H1 (cell line): ENCODE data around the gene PTGES. TPM values are rescaled to one million over a fixed set of nuclear protein-coding genes. Genes with fewer than 3 reads are reported as not detected.

Source experiments
- CTCF ChIA-PET: fragments of 300-600 bp; sonication (Branson Sonifier 250); formaldehyde crosslinking; loops from one replicate; lab custom pipeline; 2021; ENCODE audit not compliant: partially characterized antibody; lab: Charles Lee
- POLR2A ChIA-PET: fragments of 300-600 bp; sonication (Branson Sonifier 250); formaldehyde crosslinking; loops from one replicate; lab custom pipeline; 2021; ENCODE audit warnings: inconsistent platforms; ENCODE audit not compliant: partially characterized antibody; lab: Charles Lee
- DNase-seq, 2 experiments: peaks; one replicate each; pipeline versions ENCODE4 v3.0.0 to v3.0.0-alpha.2; 2010 to 2022; ENCODE audit warnings: low spot score in 2 of 2, low read depth in 1 of 2, mixed read lengths in 1 of 2
- FAIRE-seq: peaks from 2 replicates; lab custom pipeline; 2011; peaks lifted over from hg19 to GRCh38; lab: Jason Lieb, UNC
- H2AFZ ChIP-seq: 2 replicates; pipeline ENCODE4 v1.8.1; 2012; ENCODE audit warnings: low read length, inconsistent platforms
- H2AK5ac ChIP-seq: 2 replicates; pipeline ENCODE4 v1.6.1; 2013; ENCODE audit warnings: low read depth, low read length
- H2BK120ac ChIP-seq: replicated peaks from 2 replicates; pipeline ENCODE3; 2013; ENCODE audit warnings: low read depth, low read length, inconsistent platforms
- H2BK12ac ChIP-seq: 2 replicates; pipeline ENCODE4 v1.6.1; 2013; ENCODE audit warnings: low read depth, low read length
- H2BK15ac ChIP-seq: 2 replicates; pipeline ENCODE4 v1.6.1; 2013; ENCODE audit warnings: low read length
- H2BK20ac ChIP-seq: 2 replicates; pipeline ENCODE4 v1.6.1; 2013; ENCODE audit warnings: low read length
- H2BK5ac ChIP-seq: 2 replicates; pipeline ENCODE4 v1.6.1; 2013; ENCODE audit warnings: low read depth, low read length
- H3K14ac ChIP-seq: 2 replicates; pipeline ENCODE4 v1.6.1; 2013; ENCODE audit warnings: inconsistent platforms; ENCODE audit not compliant: insufficient read length
- H3K18ac ChIP-seq: 2 replicates; pipeline ENCODE4 v1.6.1; 2013; ENCODE audit warnings: low read length; ENCODE audit errors: extremely low read depth
- H3K23ac ChIP-seq: 2 replicates; pipeline ENCODE4 v1.6.1; 2013; ENCODE audit warnings: inconsistent platforms; ENCODE audit not compliant: insufficient read length
- H3K23me2 ChIP-seq: 2 replicates; pipeline ENCODE4 v1.6.1; 2013; ENCODE audit warnings: low read depth, low read length
- H3K27ac ChIP-seq: 2 replicates; pipeline ENCODE4 v1.6.1; 2011; ENCODE audit warnings: low read depth, low read length, inconsistent platforms
- H3K27me3 ChIP-seq, 4 experiments: replicated peaks in 1 of 4; 1 replicate in 1 of 4; 2 replicates in 3 of 4; pipeline versions ENCODE4 v1.6.1 to v1.8.1; 2011 to 2013; ENCODE audit warnings: low read length in 3 of 4, mild to moderate bottlenecking in 3 of 4, inconsistent platforms in 2 of 4, mixed read lengths in 2 of 4, moderate library complexity in 1 of 4; ENCODE audit not compliant: control insufficient read depth in 3 of 4, insufficient read depth in 3 of 4; ENCODE audit errors: extremely low read depth in 1 of 4
- H3K36me3 ChIP-seq, 4 experiments: 2 replicates each; pipeline versions ENCODE4 v1.6.1 to v1.8.1; 2011 to 2013; ENCODE audit warnings: mild to moderate bottlenecking in 4 of 4, low read length in 3 of 4, moderate library complexity in 2 of 4, control low read depth in 1 of 4, inconsistent platforms in 1 of 4; ENCODE audit not compliant: insufficient read depth in 4 of 4, control insufficient read depth in 2 of 4
- H3K4ac ChIP-seq: replicated peaks from 2 replicates; pipeline ENCODE3; 2013; ENCODE audit warnings: low read length, low read depth, mixed read lengths, inconsistent platforms; ENCODE audit not compliant: insufficient read length
- H3K4me1 ChIP-seq, 4 experiments: replicated peaks in 1 of 4; 1 replicate in 1 of 4; 2 replicates in 3 of 4; pipeline versions ENCODE4 v1.6.1 to v1.8.1; 2011 to 2013; ENCODE audit warnings: low read length in 3 of 4, inconsistent platforms in 2 of 4, mixed read lengths in 1 of 4; ENCODE audit not compliant: insufficient read depth in 4 of 4, control insufficient read depth in 3 of 4
- H3K4me2 ChIP-seq, 2 experiments: 2 replicates each; pipeline versions ENCODE4 v1.6.1 to v1.8.1; 2011 to 2013; ENCODE audit warnings: low read depth in 2 of 2, low read length in 2 of 2, control low read depth in 1 of 2, inconsistent platforms in 1 of 2, mild to moderate bottlenecking in 1 of 2; ENCODE audit not compliant: insufficient read depth in 1 of 2
- H3K4me3 ChIP-seq, 4 experiments: fragments of 200-600, 300-600 bp in 1 of 4; sonication (generic), shearing (Covaris generic), sonication (Bioruptor Twin) in 1 of 4; 2 replicates each; pipeline versions ENCODE4 v1.5.1 to v1.8.1; 2011 to 2016; ENCODE audit warnings: low read length in 4 of 4, low read depth in 3 of 4, control low read depth in 2 of 4, inconsistent platforms in 2 of 4, mild to moderate bottlenecking in 2 of 4, mixed read lengths in 1 of 4, moderate library complexity in 1 of 4; ENCODE audit not compliant: insufficient read depth in 2 of 4; ENCODE audit errors: extremely low read depth in 1 of 4
- H3K56ac ChIP-seq: replicated peaks from 2 replicates; pipeline ENCODE3; 2013; ENCODE audit warnings: low read depth, mild to moderate bottlenecking, mixed read lengths, low read length, inconsistent platforms; ENCODE audit not compliant: insufficient read length
- H3K79me1 ChIP-seq: 2 replicates; pipeline ENCODE4 v1.6.1; 2013; ENCODE audit warnings: low read depth, low read length, control low read depth
- H3K79me2 ChIP-seq, 2 experiments: 2 replicates each; pipeline versions ENCODE4 v1.6.1 to v1.8.1; 2012 to 2013; ENCODE audit warnings: low read length in 2 of 2, mild to moderate bottlenecking in 2 of 2, inconsistent platforms in 1 of 2; ENCODE audit not compliant: insufficient read depth in 2 of 2, control insufficient read depth in 1 of 2
- H3K9ac ChIP-seq, 4 experiments: replicated peaks in 1 of 4; 1 replicate in 1 of 4; 2 replicates in 3 of 4; pipeline versions ENCODE4 v1.6.1 to v1.8.1; 2011 to 2013; ENCODE audit warnings: low read depth in 3 of 4, low read length in 3 of 4, control low read depth in 2 of 4, mild to moderate bottlenecking in 2 of 4, moderate library complexity in 2 of 4, inconsistent platforms in 1 of 4; ENCODE audit errors: extremely low read depth in 1 of 4
- H3K9me3 ChIP-seq, 2 experiments: 2 replicates each; pipeline versions ENCODE4 v1.6.1 to v1.8.1; 2012 to 2013; ENCODE audit warnings: mild to moderate bottlenecking in 2 of 2, moderate library complexity in 2 of 2, control low read depth in 1 of 2, inconsistent platforms in 1 of 2, low read depth in 1 of 2, low read length in 1 of 2, mixed read lengths in 1 of 2; ENCODE audit not compliant: insufficient read depth in 2 of 2
- H4K20me1 ChIP-seq, 2 experiments: replicated peaks in 1 of 2; 2 replicates each; pipeline versions ENCODE3 to v1.8.1; 2011 to 2013; ENCODE audit warnings: inconsistent platforms in 2 of 2, low read length in 2 of 2, mild to moderate bottlenecking in 1 of 2; ENCODE audit not compliant: insufficient read depth in 2 of 2, control insufficient read depth in 1 of 2
- H4K5ac ChIP-seq: 2 replicates; pipeline ENCODE4 v1.6.1; 2013; ENCODE audit warnings: low read length, low read depth, mixed read lengths, inconsistent platforms; ENCODE audit not compliant: insufficient read length
- H4K8ac ChIP-seq: 2 replicates; pipeline ENCODE4 v1.8.0; 2013; ENCODE audit warnings: mild to moderate bottlenecking, moderate library complexity, low read length, inconsistent platforms; ENCODE audit not compliant: insufficient read depth; ENCODE audit errors: extremely low read depth
- H4K91ac ChIP-seq: replicated peaks from 2 replicates; pipeline ENCODE3; 2013; ENCODE audit warnings: low read length, mixed read lengths, inconsistent platforms; ENCODE audit not compliant: insufficient read length
- BCL11A ChIP-seq, 2 experiments: IDR thresholded peaks; one replicate each; pipeline ENCODE4 v1.6.1; 2011; ENCODE audit warnings: low read depth in 2 of 2, low read length in 2 of 2, mild to moderate bottlenecking in 2 of 2
- E2F6 ChIP-seq: IDR thresholded peaks from 2 replicates; pipeline ENCODE4 v1.6.1; 2012; ENCODE audit warnings: inconsistent platforms
- POLR2A ChIP-seq, 2 experiments: IDR thresholded peaks; 1 replicate in 1 of 2; 2 replicates in 1 of 2; pipeline ENCODE4 v1.6.1; 2011; ENCODE audit warnings: low read depth in 2 of 2, low read length in 2 of 2, mild to moderate bottlenecking in 2 of 2; ENCODE audit errors: control extremely low read depth in 1 of 2
- WGBS, 2 experiments: shearing (Covaris generic) in 1 of 2; methylation state at CpG; one replicate each; pipeline versions ENCODE4 v1.1.6 to v1.1.7; 2013 to 2015; ENCODE audit warnings: low lambda C conversion rate in 2 of 2, mixed read lengths in 2 of 2, inconsistent platforms in 1 of 2, low coverage in 1 of 2, missing lambda C conversion rate in 1 of 2; ENCODE audit not compliant: insufficient replicate concordance in 2 of 2, insufficient coverage in 1 of 2, insufficient read length in 1 of 2; ENCODE audit errors: extremely low coverage in 1 of 2, missing lambda C conversion rate in 1 of 2; 5-methylcytosine and 5-hydroxymethylcytosine counted together
- polyA plus RNA-seq, 7 experiments: library from polyadenylated mRNA; depleted of rRNA in 3 of 7; stranded (reverse) in 5 of 7; unstranded in 2 of 7; fragments of >200 nt in 5 of 7; fragments of 200-250 nt in 2 of 7; gene quantifications; 1 replicate in 5 of 7; 2 replicates in 1 of 7; 4 replicates in 1 of 7; pipeline versions ENCODE4 v1.2.1 to v1.2.3, GENCODE V29; 2011 to 2013; ENCODE audit warnings: missing spikeins in 2 of 7, mixed read lengths in 2 of 7
- total RNA-seq: library from RNA; stranded (reverse); fragmentation: NEBNext Ultra II Directional; extraction: Animal tissue kit (Norgen Biotek cat#: 25700); gene quantifications from 2 replicates; pipeline ENCODE4 v1.2.1, GENCODE V29; 2021

Gene PTGES
- total and polyA plus RNA-seq, 2 of the 8 experiments (the other 6 are each of a cell fraction or from before 2014, with no cell fraction given): 3.2 to 5.1 TPM

DNA sequence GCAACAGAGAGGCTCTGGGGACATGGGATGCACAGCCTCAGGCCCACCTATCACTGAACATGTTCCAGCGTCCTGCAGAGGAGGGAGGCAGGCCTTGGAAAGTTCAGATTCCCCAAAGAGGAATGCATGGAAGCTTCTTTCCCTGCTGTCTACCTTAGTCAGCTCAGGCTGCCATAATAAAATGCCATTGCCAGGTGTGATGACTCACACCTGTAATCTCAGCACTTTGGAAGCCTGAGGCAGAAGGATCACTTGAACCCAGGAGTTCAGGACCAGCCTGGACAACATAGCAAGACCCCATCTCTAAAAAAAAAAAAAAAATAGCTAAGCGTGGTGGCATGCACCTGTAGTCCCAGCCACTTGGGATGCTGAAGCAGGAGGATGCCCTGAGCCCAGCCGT lies 25.6 kb upstream of the PTGES start:
- Histone ChIP-seq H3K4me3 (no peak overlapping the region), H4K8ac (no peak overlapping the region), H3K36me3 (no peaks in the 10 kb centered on the region), H3K23me2 (no peaks in the 10 kb centered on the region), H3K14ac (no peak overlapping the region), H2BK15ac (no peak overlapping the region), H2BK20ac (no peak overlapping the region), H2BK12ac (no peak overlapping the region), H3K23ac (no peak overlapping the region), H2AFZ (no peak overlapping the region), H3K27me3 (no peaks in the 10 kb centered on the region), H3K18ac (no peak overlapping the region), H3K4me2 (no peak overlapping the region), H3K27ac (no peak overlapping the region)
- CTCF ChIA-PET: interaction anchor here (0.7 to 12.8 kb wide), 4 partner anchors 39 to 647 kb away, joined by 3 to 250 read pairs (median 8); no protein-coding TSS in a partner anchor
- TF ChIP-seq BCL11A (IDR thresholded peaks at IDR 0.05; ENCODE audit: low read depth in 2 of 2, low read length in 2 of 2) (no peak), E2F6 (no peak), POLR2A (IDR thresholded peaks at IDR 0.05; ENCODE audit: control extremely low read depth in 1 of 2, low read depth in 2 of 2, low read length in 2 of 2) (no peak)
- TF ChIP-seq, all 59 proteins: peak for 0
- WGBS, 2 experiments: 89% methylated on average over 3 of the region's 3 CpGs; no CpG with 5 or more reads in 1 of the 2 experiments
- Histone ChIP-seq H3K79me2 (no peaks in the 10 kb centered on the region), H2BK120ac (no peak overlapping the region), H4K91ac (no peak overlapping the region), H4K5ac (no peak overlapping the region), H3K9me3 (no peaks in the 10 kb centered on the region), H3K56ac (no peak overlapping the region), H3K4ac (no peak overlapping the region), H3K79me1 (no peaks in the 10 kb centered on the region), H4K20me1 (no peaks in the 10 kb centered on the region), H2AK5ac (no peak overlapping the region), H3K4me1 (peaks cover 0 to 3% (median 0%) of the 10 kb centered on the region in 4 experiments; a peak in 3 of 7 replicates), H3K9ac (no peak overlapping the region), H2BK5ac (no peak overlapping the region)
- FAIRE-seq (no peak), DNase-seq (no peak)
- POLR2A ChIA-PET: no interaction called here
